ENCODE measurements around the gene ZMAT3.

ZMAT3 gene

DNA sequence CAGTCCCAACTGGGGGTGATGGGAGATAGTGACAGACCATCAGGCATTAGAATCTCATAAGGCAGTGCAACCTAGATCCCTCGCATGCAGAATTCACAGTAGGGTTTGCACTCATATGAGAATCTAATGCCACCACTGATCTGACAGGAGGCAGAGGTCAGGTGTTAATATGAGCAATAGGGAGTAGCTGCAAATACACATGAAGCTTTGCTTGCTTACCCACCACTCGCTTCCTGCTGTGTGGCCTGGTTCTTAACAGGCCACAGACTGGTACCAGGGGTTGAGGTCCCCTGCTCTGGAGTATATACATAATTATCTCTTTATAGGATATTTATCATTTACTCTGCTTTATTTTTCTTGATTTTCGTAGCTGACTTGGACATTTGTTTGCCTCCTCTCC lies 36.0 kb upstream of the ZMAT3 start:
- no peak overlapping the region for H3K4me3 ChIP-seq (IDR thresholded peaks at IDR 0.05; ENCODE audit: insufficient read depth, low read depth, low read length)
- no peaks in the 10 kb centered on the region for H3K27me3 ChIP-seq (ENCODE audit: insufficient read depth, low read depth)
- no peaks in the 10 kb centered on the region for H4K20me1 ChIP-seq (ENCODE audit: insufficient read depth)
- TF ChIP-seq CTCF (conservative IDR thresholded peaks at IDR 0.05; ENCODE audit: low read depth, low read length), result no peak
- no peak overlapping the region for H3K27ac ChIP-seq
- H3K9ac ChIP-seq, result no peak overlapping the region
- no peak overlapping the region for H2AFZ ChIP-seq (ENCODE audit: low read depth)
- no peaks in the 10 kb centered on the region for H3K4me1 ChIP-seq (ENCODE audit: low read depth, poor library complexity, severe bottlenecking)
- no peaks in the 10 kb centered on the region for H3K79me2 ChIP-seq (ENCODE audit: insufficient read depth, low read depth)
- no peak overlapping the region for H3K4me2 ChIP-seq
- no peaks in the 10 kb centered on the region for H3K36me3 ChIP-seq (ENCODE audit: insufficient read depth)

GRCh38 chr3:179105881-179106280 lies 34.3 kb upstream of the ZMAT3 start:
- Histone ChIP-seq H3K4me3 (IDR thresholded peaks at IDR 0.05; ENCODE audit: insufficient read depth, low read depth, low read length) (no peak overlapping the region), H3K27ac (no peak overlapping the region), H3K4me1 (ENCODE audit: low read depth, poor library complexity, severe bottlenecking) (no peaks in the 10 kb centered on the region), H3K36me3 (ENCODE audit: insufficient read depth) (no peaks in the 10 kb centered on the region), H3K27me3 (ENCODE audit: insufficient read depth, low read depth) (no peaks in the 10 kb centered on the region), H3K4me2 (no peak overlapping the region), H4K20me1 (ENCODE audit: insufficient read depth) (no peaks in the 10 kb centered on the region), H3K9ac (no peak overlapping the region), H3K79me2 (ENCODE audit: insufficient read depth, low read depth) (no peaks in the 10 kb centered on the region), H2AFZ (ENCODE audit: low read depth) (no peak overlapping the region)
- TF ChIP-seq CTCF (conservative IDR thresholded peaks at IDR 0.05; ENCODE audit: low read depth, low read length), result no peak

GRCh38 chr3:179100652-179101051 lies 29.0 kb upstream of the ZMAT3 start:
- no peaks in the 10 kb centered on the region for H3K4me1 ChIP-seq (ENCODE audit: low read depth, poor library complexity, severe bottlenecking)
- H3K4me2 ChIP-seq, result no peak overlapping the region
- no peaks in the 10 kb centered on the region for H3K79me2 ChIP-seq (ENCODE audit: insufficient read depth, low read depth)
- no peak overlapping the region for H3K27ac ChIP-seq
- H3K36me3 ChIP-seq (ENCODE audit: insufficient read depth), result no peaks in the 10 kb centered on the region
- no peaks in the 10 kb centered on the region for H3K27me3 ChIP-seq (ENCODE audit: insufficient read depth, low read depth)
- H3K4me3 ChIP-seq (IDR thresholded peaks at IDR 0.05; ENCODE audit: insufficient read depth, low read depth, low read length), result no peak overlapping the region
- H3K9ac ChIP-seq, result no peak overlapping the region
- no peaks in the 10 kb centered on the region for H4K20me1 ChIP-seq (ENCODE audit: insufficient read depth)
- TF ChIP-seq CTCF (conservative IDR thresholded peaks at IDR 0.05; ENCODE audit: low read depth, low read length), result no peak
- H2AFZ ChIP-seq (ENCODE audit: low read depth), result no peak overlapping the region

DNA sequence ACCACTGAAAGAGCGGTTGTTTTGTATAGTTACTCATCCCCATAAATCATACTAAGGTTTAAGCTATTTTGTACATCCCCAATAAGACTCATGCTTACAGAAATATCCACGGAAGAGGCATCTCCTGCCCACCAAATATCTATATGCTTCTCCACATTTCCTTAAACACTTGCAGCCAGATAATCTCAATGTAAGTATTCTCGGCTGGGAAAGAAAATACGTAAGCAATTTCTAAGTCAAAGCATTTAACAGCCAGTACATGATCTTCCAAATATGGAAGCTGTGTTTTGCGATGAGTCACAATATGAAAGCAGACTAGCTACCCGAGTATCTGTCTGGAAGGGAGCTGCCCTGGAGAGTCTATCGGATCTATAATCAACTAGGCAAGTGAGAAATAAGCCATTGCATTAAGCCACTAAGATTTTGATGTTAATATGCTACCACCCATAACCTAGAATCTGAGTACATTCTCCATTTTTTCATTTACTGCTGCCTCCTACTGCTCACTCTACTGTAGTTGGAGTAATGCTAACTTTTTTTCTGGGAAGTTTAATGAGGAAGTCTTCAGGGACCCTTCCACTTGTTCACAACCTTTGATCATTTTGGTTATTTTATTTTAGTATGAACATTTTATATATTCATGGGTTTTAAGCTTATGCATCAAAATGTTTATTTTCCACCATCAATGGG lies 26.9 kb upstream of the ZMAT3 start:
- no peak overlapping the region for H3K4me2 ChIP-seq
- H3K27me3 ChIP-seq (ENCODE audit: insufficient read depth, low read depth), result no peaks in the 10 kb centered on the region
- H4K20me1 ChIP-seq (ENCODE audit: insufficient read depth), result no peaks in the 10 kb centered on the region
- H3K36me3 ChIP-seq (ENCODE audit: insufficient read depth), result no peaks in the 10 kb centered on the region
- no peak overlapping the region for H3K4me3 ChIP-seq (IDR thresholded peaks at IDR 0.05; ENCODE audit: insufficient read depth, low read depth, low read length)
- no peak overlapping the region for H3K27ac ChIP-seq
- H2AFZ ChIP-seq (ENCODE audit: low read depth), result no peak overlapping the region
- no peaks in the 10 kb centered on the region for H3K4me1 ChIP-seq (ENCODE audit: low read depth, poor library complexity, severe bottlenecking)
- H3K9ac ChIP-seq, result no peak overlapping the region
- no peak for TF ChIP-seq CTCF (conservative IDR thresholded peaks at IDR 0.05; ENCODE audit: low read depth, low read length)
- H3K79me2 ChIP-seq (ENCODE audit: insufficient read depth, low read depth), result no peaks in the 10 kb centered on the region
